Right lobe of liver (tissue), 4 donors: ENCODE measurements around the gene RNF19B.

Experiments
- CTCF ChIP-seq, 4 donors: fragments of 200-600 bp in 3 of 4; fragments of 450-650 bp in 1 of 4; IDR thresholded peaks; one replicate each; pipeline versions ENCODE4 v1.5.1 to v1.8.0; 2016 to 2022; ENCODE audit warnings: antibody characterized with exemption in 4 of 4, mild to moderate bottlenecking in 2 of 4
- POLR2A ChIP-seq: fragments of 450-650 bp; IDR thresholded peaks from one replicate; pipeline ENCODE4 v1.6.1; 2017; ENCODE audit warnings: antibody characterized with exemption, mild to moderate bottlenecking
- donor health status: DM: no; HTN: no; CAD: no.
- donor health status: DM: no; HTN: no; CAD: no.
- donor health status: DM: no; HTN: yes; CAD: no.

- TF ChIP-seq CTCF (IDR thresholded peaks at IDR 0.05) (no peak), POLR2A (no peak)
These were observed 69.0 kb downstream of the RNF19B start for GRCh38 chr1:32895325-32896215.
